Esophagus squamous epithelium (tissue), 5 donors: ENCODE results near the gene CABCOCO1. TPM values are rescaled to one million over a fixed set of nuclear protein-coding genes. Genes with fewer than 3 reads are reported as not detected.

Experiments
- DNase-seq: peaks from one replicate; lab custom pipeline; 2025; lab: John Stamatoyannopoulos, UW
- H3K27ac ChIP-seq, 4 donors: fragments of 200-600 bp; sonication (generic); one replicate each; pipeline ENCODE4 v1.5.1; 2016 to 2019; ENCODE audit warnings: mild to moderate bottlenecking in 1 of 4
- H3K27me3 ChIP-seq, 4 donors: fragments of 200-600 bp; sonication (generic); 1 replicate in 3 of 4; 2 replicates in 1 of 4; pipeline versions ENCODE4 v1.5.1 to v1.6.0; 2017 to 2021; ENCODE audit warnings: antibody characterized with exemption in 1 of 4
- H3K36me3 ChIP-seq, 3 donors: fragments of 200-600 bp; sonication (generic); one replicate each; pipeline ENCODE4 v1.5.1; 2016 to 2019
- H3K4me1 ChIP-seq, 3 donors: fragments of 200-600 bp; sonication (generic); one replicate each; pipeline ENCODE4 v1.5.1; 2017 to 2019
- H3K4me3 ChIP-seq, 4 donors: fragments of 200-600 bp; sonication (generic); 1 replicate in 3 of 4; 2 replicates in 1 of 4; pipeline ENCODE4 v1.5.1; 2016 to 2019; ENCODE audit warnings: mild to moderate bottlenecking in 2 of 4, moderate library complexity in 1 of 4
- H3K9me3 ChIP-seq, 3 donors: fragments of 200-600 bp; sonication (generic); one replicate each; pipeline ENCODE4 v1.5.1; 2016 to 2019
- CTCF ChIP-seq, 6 experiments: fragments of 450-650 bp in 4 of 6; fragments of 200-600 bp in 2 of 6; sonication (generic) in 2 of 6; IDR thresholded peaks; one replicate each; pipeline ENCODE4 v1.5.1; 2016 to 2019; ENCODE audit warnings: antibody characterized with exemption in 6 of 6, mild to moderate bottlenecking in 4 of 6, moderate library complexity in 4 of 6
- POLR2A ChIP-seq, 4 donors: fragments of 450-650 bp; IDR thresholded peaks; one replicate each; pipeline ENCODE4 v1.6.1; 2017; ENCODE audit warnings: antibody characterized with exemption in 4 of 4, mild to moderate bottlenecking in 4 of 4, moderate library complexity in 3 of 4
- WGBS, 2 donors: methylation state at CpG; one replicate each; pipeline ENCODE4 v1.1.5; 2018; 5-methylcytosine and 5-hydroxymethylcytosine counted together
- intact Hi-C: fragments of 100-400 bp; cut with DNase I; formaldehyde crosslinking; loops from one replicate; pipeline ENCODE4 v1.15.0; 2022
- total RNA-seq, 4 donors: library from RNA; depleted of rRNA; stranded (reverse); fragments of >200 nt; gene quantifications; one replicate each; pipeline ENCODE4 v1.1.0, GENCODE V29; 2016
- donor health status: DM: yes; HTN: yes; CAD: no.

Gene CABCOCO1
- total RNA-seq, 4 donors from 2014 or later: 0.38 TPM; not detected in 3

- TF ChIP-seq POLR2A (IDR thresholded peaks at IDR 0.05) (no peak), CTCF (IDR thresholded peaks at IDR 0.05) (no peak)
- H3K36me3 ChIP-seq: no peaks in the 10 kb centered on the region
- intact Hi-C loops: no loop called here
- no peak overlapping the region for H3K4me3 ChIP-seq
- H3K9me3 ChIP-seq: no peaks in the 10 kb centered on the region
- H3K4me1 ChIP-seq: peaks cover 0 to 25% (median 0%) of the 10 kb centered on the region in 3 donors
- H3K27ac ChIP-seq: no peak overlapping the region
- no peaks in the 10 kb centered on the region for H3K27me3 ChIP-seq
- no peak for DNase-seq
- 80 to 93% methylated on average over 1 to 2 of the region's 2 CpGs for WGBS, 2 donors
Observed at GRCh38 chr10:61795147-61795546, 132.4 kb downstream of the CABCOCO1 start.

GRCh38 chr10:61795551-61795950 lies 132.8 kb downstream of the CABCOCO1 start:
- WGBS, 2 donors: 77 to 98% methylated on average over 3 of the region's 3 CpGs
- H3K4me3 ChIP-seq: no peak overlapping the region
- H3K27ac ChIP-seq: no peak overlapping the region
- TF ChIP-seq CTCF (IDR thresholded peaks at IDR 0.05) (no peak), POLR2A (IDR thresholded peaks at IDR 0.05) (no peak)
- H3K9me3 ChIP-seq: no peaks in the 10 kb centered on the region
- intact Hi-C loops: no loop called here
- DNase-seq: no peak
- peaks cover 0 to 25% (median 0%) of the 10 kb centered on the region in 3 donors for H3K4me1 ChIP-seq
- no peaks in the 10 kb centered on the region for H3K36me3 ChIP-seq
- no peaks in the 10 kb centered on the region for H3K27me3 ChIP-seq

- Histone ChIP-seq H3K9me3 (no peaks in the 10 kb centered on the region), H3K4me1 (peaks cover 0 to 25% (median 0%) of the 10 kb centered on the region in 3 donors), H3K27me3 (no peaks in the 10 kb centered on the region), H3K36me3 (no peaks in the 10 kb centered on the region), H3K27ac (no peak overlapping the region), H3K4me3 (no peak overlapping the region)
- 93 to 95% methylated on average over 1 of the region's 1 CpG for WGBS, 2 donors
- DNase-seq: no peak
- intact Hi-C loops: no loop called here
- TF ChIP-seq CTCF (IDR thresholded peaks at IDR 0.05) (no peak), POLR2A (IDR thresholded peaks at IDR 0.05) (no peak)
Observed at GRCh38 chr10:61796785-61797184, 134.1 kb downstream of the CABCOCO1 start.

GRCh38 chr10:61797304-61798153 lies 134.8 kb downstream of the CABCOCO1 start:
- Histone ChIP-seq H3K27me3 (no peaks in the 10 kb centered on the region), H3K27ac (no peak overlapping the region), H3K9me3 (no peaks in the 10 kb centered on the region), H3K4me3 (no peak overlapping the region), H3K4me1 (peaks cover 0 to 25% (median 0%) of the 10 kb centered on the region in 3 donors), H3K36me3 (no peaks in the 10 kb centered on the region)
- intact Hi-C loops: no loop called here
- no peak for DNase-seq
- 83 to 84% methylated on average over 17 of the region's 17 CpGs for WGBS, 2 donors
- TF ChIP-seq CTCF (IDR thresholded peaks at IDR 0.05): no peak
- no peak for TF ChIP-seq POLR2A (IDR thresholded peaks at IDR 0.05)

- Histone ChIP-seq H3K4me3 (no peak overlapping the region), H3K27me3 (no peaks in the 10 kb centered on the region), H3K9me3 (no peaks in the 10 kb centered on the region), H3K27ac (no peak overlapping the region), H3K36me3 (no peaks in the 10 kb centered on the region), H3K4me1 (peaks cover 0 to 15% (median 0%) of the 10 kb centered on the region in 3 donors)
- no peak for DNase-seq
- TF ChIP-seq POLR2A (IDR thresholded peaks at IDR 0.05): no peak
- TF ChIP-seq CTCF (IDR thresholded peaks at IDR 0.05): no peak
- intact Hi-C loops: no loop called here
Observed at GRCh38 chr10:61798713-61799112, 136.0 kb downstream of the CABCOCO1 start.
